Measurements from ENCODE around the gene TMED1. TPM values are rescaled to one million over a fixed set of nuclear protein-coding genes. Genes with fewer than 3 reads are reported as not detected.
"Not testable (repeated sequence)": the region's sequence is repeated elsewhere in the genome, so short reads cannot be mapped to it uniquely, and the experiment has no call there.

TMED1 gene, protein sequence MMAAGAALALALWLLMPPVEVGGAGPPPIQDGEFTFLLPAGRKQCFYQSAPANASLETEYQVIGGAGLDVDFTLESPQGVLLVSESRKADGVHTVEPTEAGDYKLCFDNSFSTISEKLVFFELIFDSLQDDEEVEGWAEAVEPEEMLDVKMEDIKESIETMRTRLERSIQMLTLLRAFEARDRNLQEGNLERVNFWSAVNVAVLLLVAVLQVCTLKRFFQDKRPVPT
- 17.8 TPM for total RNA-seq

GRCh38 chr19:10835754-10836478 is at the start of gene TMED1:
Gene TMED1, minus strand, starts transcription at chr19:10836212. Its CDS starts 21 bp downstream, at chr19:10836191.
- peak; percentile 96 for DNase-seq

GRCh38 chr19:10885201-10886169 is 49.5 kb upstream of the TMED1 start:
- peak; percentile 48 for DNase-seq

DNA sequence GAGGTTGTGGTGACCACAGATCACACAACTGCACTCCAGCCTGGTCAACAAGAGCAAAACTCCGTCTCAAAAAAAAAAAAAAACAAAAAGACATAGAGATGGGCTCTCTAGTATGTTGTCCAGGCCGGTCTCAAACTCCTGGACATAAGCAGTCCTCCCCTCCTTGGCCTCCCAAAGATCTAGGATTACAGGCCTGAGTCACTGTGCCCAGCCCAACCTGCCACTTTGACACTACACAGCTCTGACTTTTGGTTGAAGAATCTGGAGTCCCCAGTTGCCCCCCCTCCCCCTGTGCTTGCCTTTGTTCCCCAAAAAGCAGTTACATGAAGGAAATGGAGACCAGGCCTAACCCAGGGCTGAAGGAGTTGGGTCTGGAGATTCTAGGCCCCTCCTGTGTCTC is 48.3 kb upstream of the TMED1 start:
- no peak for DNase-seq

GRCh38 chr19:10882108-10882457 is 46.1 kb upstream of the TMED1 start:
- no peak for DNase-seq

DNA sequence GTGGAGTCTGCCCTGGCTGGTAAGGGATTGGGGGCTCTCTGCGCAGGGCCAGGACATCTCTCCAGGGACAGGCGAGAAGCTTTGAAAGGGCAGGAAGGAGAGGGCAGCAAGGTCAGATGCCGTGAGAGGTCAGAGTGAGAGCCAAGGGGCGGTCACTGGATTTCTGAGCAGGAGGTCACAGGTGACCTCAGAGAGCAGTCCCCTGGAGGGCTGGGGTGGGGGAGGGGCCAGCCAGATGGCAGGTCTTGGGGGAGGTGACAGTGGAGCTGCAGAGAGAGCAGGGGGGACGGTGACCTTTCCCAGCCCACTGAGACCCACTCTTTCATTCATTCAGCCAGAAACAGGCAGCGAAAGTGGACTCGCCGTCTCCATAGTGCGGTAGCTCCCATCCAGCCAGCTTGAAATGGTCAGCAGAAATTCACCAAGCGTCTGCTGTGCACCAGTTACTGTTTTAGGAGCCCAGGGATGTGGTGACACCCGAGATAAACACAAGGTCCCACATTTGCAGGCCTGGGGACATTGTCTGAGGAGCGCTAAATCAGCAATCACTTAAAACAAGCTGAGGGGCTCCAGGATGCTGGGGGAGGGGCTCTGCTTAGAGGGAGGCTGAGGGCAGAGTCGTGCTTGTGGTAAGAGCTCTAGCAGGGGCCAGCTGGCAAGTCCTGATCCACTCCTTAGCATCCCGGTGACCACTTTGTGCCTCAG is 45.5 kb upstream of the TMED1 start:
- no peak for DNase-seq

GRCh38 chr19:10878253-10878652 is 42.2 kb upstream of the TMED1 start:
- no peak for DNase-seq

DNA sequence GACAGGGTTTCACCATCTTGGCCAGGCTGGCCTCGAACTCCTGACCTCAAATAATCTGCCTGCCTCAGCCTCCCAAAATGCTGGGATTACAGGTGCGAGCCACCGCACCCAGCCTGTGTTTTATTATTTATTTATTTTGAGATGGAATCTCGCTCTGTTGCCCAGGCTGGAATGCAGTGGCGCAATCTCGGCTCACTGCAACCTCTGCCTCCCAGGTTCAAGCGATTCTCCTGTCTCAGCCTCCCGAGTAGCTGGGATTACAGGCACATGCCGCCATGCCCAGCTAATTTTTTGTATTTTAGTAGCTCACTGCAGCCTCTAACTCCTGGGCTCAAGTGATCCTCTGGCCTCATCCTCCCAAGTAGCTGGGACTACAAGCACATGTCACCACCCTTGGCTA is 41.6 kb upstream of the TMED1 start:
- DNase-seq, result not testable (repeated sequence)

- no peak for DNase-seq
These were observed 40.6 kb upstream of the TMED1 start for GRCh38 chr19:10876459-10877240.

- DNase-seq, result no peak
These were observed 38.0 kb upstream of the TMED1 start for GRCh38 chr19:10874024-10874423.

GRCh38 chr19:10872546-10873107 is 36.6 kb upstream of the TMED1 start:
- DNase-seq, result no peak

DNA sequence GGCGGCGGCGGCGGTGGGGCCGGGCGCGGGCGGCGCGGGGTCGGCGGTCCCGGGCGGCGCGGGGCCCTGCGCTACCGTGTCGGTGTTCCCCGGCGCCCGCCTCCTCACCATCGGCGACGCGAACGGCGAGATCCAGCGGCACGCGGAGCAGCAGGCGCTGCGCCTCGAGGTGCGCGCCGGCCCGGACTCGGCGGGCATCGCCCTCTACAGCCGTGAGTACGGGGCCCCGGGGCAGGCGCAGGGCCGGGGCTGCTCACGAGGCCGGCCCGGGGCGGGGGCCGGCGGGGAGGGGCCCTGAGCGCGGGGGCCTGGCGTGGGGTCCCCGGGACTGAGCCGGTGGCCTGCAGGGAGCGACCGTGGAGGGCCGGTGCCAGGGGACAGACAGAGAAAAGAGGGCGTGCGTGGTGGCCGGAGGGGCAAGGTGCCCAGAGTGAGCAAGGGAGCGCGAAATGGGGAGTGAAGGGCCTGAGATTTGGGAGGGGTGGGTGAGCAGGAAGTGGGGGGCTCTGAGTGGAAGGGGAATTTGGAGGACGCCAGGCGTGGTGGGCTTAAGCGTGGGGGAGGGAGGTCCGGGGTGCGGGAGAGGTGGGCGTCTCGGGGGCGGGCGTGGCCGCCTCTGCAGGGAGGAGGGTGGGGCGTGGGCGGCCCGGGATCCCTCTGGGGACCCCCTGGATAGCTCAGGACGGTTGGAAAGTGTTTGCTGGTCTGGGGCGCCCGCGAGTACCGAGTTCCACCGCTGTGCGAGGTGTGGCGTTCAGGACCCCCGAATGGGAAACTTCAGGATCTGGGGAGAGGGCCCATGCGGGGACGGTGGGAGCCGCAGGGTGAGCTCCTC is 35.9 kb upstream of the TMED1 start:
- DNase-seq, result no peak

DNA sequence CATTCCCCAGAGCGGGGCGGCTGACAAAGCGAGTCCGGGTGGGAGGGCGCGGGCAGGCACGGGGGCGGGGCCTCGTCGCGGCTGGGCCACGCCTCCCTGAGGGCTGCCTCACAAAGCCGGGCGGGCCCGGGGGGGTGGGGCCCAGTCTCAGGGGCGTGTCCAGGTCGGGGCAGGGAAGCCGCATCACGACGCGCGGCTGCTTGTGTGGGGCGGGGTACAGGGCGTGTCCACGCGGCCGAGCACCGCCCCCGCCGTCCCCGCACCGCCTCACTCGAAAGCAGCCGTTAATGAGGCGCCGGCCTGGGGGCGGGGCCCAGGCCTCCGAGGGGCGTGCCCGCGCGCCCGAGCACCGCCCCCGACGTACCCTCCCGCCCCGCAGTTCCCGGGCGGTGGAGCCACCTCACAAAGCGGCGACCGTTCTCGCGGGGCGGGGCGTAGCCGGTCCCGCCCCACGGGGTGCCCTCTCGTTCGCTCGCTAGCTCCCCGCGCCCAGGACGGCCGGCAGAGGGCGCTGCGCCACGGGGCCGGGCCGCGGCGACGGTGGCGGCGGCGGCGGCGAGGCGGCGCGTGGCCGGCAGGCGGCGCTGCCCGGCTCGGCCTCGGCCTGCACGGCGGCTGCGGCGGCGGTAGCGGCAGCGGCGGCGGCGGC is 35.1 kb upstream of the TMED1 start, which contains the start of gene CARM1:
Gene CARM1 (plus strand): TSS at position 599 of the 649 bp plus-strand sequence. CDS start 150 bp downstream, outside the sequence.
- peak; percentile 99 for DNase-seq

DNA sequence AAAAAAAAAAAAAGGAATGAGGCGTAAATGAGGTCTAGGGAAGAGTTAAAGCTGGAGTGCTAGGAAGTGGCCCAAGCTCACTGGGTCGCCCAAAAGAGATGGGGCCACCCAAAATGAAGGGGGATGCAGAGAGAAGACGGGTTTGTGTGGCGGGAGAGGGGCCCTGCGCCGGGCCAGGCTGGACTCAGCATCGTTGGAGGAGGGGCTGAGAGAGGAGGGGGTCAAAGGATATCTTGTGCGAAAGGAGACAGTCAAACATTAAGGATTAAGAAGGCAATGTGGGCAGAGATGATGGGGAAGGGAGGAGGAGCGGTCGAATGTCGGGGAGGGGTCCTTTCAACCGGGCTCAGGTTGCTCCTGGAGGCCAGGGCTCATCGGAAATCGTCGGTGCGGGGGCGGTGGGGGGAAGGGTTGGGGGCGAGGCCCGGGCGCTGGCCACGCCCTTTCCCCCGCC is 34.5 kb upstream of the TMED1 start:
- DNase-seq, result no peak

GRCh38 chr19:10869872-10870311 is 33.9 kb upstream of the TMED1 start:
- DNase-seq, result not testable (repeated sequence)

- no peak for DNase-seq
These were observed 33.0 kb upstream of the TMED1 start for GRCh38 chr19:10868872-10869547.

DNA sequence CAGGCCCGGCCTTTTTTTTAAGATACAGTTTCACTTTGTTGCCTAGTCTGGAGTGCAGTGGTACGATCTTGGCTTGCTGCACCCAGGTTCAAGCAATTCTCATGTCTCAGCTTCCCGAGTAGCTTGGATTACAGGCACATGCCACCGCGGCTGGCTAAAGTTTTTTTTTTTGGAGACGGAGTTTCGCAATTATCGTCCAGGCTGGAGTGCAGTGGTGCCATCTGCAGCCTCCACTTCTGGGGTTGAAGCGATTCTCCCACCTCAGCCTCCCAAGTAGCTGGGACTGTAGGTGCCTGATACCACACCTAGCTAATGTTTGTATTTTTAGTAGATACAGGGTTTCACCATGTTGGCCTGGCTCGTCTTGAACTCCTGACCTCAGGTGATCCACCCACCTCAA is 30.5 kb upstream of the TMED1 start:
- DNase-seq, result no peak

DNA sequence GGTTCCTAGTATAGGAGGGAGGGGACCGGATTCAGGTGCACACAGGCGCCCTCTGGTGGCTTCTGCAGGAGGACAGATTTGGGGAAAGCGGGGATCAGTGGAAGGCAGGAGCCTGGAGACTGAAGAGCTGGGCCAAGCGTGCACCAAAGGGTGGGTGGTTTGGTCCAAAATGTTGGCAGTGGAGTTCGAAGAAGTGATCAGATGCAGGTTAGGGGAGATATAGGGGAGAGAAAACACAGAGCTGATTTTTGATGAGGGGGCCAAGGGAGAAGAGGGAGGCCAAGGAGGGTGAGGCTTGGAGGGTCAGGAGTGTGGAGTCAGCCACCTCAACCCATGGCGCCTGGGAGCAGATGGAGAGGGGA is 28.5 kb upstream of the TMED1 start:
- peak; percentile 71 for DNase-seq

DNA sequence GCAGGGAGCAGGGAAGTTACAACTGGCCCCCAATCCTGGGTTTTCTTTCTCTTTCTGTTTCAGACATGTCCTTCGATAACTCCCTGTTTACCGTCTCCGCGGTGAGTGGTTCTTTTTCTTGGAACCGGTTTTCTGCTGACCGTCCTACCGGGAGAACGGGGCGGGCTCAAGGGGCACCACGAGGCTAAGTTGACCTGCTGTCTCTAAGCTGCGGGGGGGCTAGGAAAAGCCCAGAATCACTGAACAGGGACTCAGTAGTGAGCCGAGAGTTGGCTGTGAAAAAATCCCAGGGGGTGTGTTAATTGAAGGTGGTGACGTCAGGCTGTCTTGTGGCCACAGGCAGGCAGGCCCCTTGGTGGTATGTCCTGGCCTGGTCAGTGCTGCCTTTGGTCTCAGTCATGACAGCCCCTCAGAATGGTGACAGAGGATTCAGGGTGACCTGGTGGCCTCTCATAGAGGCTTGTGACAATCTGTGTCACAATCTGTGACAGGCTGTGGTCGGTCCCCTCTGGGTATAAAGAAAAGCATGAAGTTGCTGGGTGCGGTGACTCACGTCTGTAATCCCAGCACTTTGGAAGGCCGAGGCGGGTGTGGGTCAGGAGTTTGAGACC is 27.2 kb upstream of the TMED1 start:
- DNase-seq, result no peak

Data from skin of body (tissue), 2 donors.